ENCODE results near the gene CDH4.
"Not testable (repeated sequence)": the region's sequence is repeated elsewhere in the genome, so short reads cannot be mapped to it uniquely, and the experiment has no call there.

CDH4 gene

GRCh38 chr20:61253640-61254511, 1.8 kb downstream of the CDH4 start:
- DNase-seq = no peak

- no peak for DNase-seq
Measured at GRCh38 chr20:61254881-61255626, 3.0 kb downstream of the CDH4 start.

- no peak for DNase-seq
Measured at GRCh38 chr20:61256365-61256764, 4.3 kb downstream of the CDH4 start.

- no peak for DNase-seq
Measured at GRCh38 chr20:61256824-61257223, 4.8 kb downstream of the CDH4 start.

DNA sequence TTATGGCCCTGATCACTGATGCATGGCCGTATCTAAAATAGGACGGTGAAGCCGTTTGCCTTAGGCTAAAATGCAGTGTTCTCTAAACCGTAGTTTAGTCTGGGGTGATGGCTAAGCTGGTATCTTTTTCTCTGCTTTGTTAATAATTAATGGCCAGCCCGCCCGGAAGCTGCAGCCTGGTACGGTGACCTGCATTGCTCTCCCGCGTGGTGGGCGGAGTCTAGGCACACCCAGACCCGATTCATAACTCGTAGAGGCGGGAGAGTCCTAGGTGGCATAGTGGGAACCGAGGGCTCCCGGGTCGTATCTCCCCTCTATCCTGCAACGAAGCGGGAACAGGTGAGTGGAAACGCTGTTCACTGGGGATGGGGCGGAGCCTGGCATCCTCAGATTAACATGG, 5.5 kb downstream of the CDH4 start:
- no peak for DNase-seq

GRCh38 chr20:61259741-61260140, 7.7 kb downstream of the CDH4 start:
- DNase-seq = no peak

DNA sequence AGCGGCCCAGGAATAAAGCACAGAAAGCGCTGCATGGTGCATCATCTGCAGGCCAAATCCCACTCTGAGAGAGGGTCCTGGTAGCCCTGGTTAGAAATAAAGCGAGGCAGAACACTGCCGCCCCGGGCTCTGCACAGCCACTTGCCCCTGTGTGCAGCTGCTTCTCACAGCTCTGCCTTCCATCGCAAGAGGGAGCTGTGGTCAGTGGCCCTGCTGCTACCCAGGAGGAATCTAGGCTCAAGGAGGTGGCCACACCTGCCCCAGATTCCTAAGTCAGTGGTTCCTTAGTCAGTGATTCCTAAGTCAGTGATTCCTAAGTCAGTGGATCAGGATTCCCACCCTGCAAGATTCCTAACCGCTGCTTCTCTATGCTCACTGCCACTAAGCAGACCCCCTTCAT, 8.8 kb downstream of the CDH4 start:
- DNase-seq = no peak

DNA sequence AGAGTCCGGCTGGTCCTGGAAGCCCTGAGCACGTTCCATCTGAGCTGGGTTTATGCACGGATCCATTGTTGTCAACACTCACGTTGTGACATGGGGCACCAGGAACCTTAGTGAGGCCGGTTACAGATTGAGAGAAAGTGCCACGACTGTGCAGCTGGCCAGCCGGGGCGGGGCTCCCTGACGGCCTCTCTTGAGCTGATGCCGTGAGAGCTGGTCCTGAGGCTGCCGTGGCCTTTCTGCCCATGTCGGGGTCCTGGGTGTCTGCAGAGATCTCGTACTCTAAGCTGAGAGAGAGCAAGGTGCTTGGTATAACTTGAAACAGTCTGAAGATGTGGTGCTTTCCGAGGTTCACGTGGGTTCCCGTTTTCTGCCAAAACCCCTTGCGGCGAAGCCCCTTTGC, 10.0 kb downstream of the CDH4 start:
- no peak for DNase-seq

DNA sequence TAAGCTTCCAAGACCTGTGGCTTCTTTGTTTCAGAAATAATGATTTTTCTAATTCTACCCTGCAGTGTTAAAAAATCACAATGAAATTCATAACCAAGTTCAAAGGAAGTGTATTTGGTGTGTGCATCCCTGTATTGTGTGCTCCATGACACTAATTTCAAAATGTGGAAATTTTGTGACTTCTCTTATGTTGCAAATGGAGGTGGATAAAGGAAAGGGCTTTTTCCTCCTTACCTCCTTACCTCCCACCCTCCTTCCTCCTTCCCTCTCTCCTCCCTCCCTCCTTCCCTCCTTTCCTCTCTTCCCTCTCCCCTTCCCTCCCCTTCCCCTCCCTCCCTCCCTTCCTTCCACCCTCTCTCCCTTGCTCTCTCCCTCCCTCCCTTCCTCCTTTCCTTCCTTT, 10.5 kb downstream of the CDH4 start:
- no peak for DNase-seq

GRCh38 chr20:61263084-61263695, 11.1 kb downstream of the CDH4 start:
- DNase-seq = no peak

GRCh38 chr20:61263938-61264337, 11.9 kb downstream of the CDH4 start:
- no peak for DNase-seq

GRCh38 chr20:61267241-61267640, 15.2 kb downstream of the CDH4 start:
- DNase-seq = no peak

DNA sequence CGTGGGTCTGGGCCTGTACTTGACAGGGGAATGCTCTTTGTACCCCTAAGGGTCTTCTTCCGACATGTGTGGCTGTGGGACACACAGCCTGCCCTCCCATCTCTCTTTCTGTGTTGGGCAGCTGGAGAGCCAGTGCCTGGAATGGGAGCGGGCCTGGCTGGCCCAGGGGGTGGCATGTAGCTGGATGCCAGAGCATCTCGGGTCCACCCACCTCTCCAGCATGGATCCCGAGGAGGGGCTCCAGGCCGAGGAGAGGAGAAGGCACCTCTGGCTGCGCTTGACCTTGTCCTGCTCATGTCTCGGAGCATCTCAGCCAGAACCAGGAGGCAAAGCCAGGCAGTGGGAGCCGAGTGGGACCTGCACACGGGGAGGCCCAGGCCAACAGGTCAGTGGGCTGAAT, 16.0 kb downstream of the CDH4 start:
- DNase-seq = no peak

DNA sequence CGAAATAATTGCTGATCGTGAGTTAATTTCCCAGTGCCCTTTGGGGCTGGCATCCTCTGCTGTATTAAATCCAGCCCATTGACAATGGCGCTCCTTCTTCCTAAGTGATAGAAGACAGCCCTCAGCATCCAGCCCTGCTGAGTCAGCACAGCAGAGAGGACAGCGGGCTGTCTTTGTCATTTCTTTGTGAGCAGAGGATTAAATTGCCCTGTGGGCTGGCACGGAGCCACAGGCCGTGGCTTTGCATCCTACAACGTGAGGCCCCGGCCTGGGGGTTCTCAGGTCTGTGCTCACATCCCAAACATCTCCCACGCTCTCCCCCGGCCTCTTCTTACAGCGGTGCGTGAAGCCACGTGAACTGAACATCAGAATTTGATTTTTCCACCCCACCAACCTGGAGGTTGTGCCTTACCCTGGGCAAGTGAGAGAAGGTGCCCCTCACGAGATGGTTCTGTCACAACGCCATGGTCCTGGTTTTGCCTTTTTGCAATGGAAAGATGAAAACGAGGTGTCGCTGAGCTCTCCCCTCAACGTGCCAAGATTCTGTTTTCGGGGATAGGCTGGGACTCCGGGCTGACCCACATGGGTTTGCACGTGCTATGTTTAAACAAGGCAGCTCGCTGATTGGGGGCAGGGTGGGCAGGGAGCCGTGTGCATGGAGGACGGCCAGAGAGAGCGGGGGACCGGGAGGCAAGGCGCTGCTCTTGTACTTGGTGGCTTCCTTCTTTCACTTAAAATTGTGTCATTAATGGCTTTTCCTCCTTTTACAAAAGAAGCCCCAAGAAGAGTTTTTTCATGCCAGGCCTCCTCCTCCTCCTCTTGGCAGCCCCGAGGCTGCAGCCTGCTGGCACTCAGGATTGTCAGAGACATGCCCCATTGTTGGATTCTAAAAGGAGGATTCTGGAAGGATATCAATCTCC, 19.5 kb downstream of the CDH4 start:
- DNase-seq = no peak

GRCh38 chr20:61273024-61273423, 21.0 kb downstream of the CDH4 start:
- not testable (repeated sequence) for DNase-seq

DNA sequence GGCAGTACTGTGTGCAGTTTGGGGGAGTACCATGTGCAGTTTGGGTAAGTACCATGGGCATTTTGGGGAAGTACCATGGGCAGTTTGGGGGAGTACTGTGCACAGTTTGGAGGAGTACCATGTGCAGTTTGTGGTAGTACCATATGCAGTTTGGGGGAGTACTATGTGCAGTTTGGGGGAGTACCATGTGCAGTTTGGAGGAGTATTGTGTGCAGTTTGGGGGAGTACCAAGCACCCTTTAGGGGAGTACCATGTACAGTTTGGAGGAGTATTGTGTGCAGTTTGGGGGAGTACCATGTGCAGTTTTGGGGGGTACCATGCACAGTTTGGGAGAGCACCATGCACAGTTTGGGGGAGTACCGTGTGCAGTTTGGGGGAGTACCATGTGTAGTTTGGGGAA, 21.6 kb downstream of the CDH4 start:
- DNase-seq = not testable (repeated sequence)

- DNase-seq = no peak
Measured at GRCh38 chr20:61274326-61274725, 22.3 kb downstream of the CDH4 start.

- no peak for DNase-seq
Measured at GRCh38 chr20:61278296-61278695, 26.2 kb downstream of the CDH4 start.

DNA sequence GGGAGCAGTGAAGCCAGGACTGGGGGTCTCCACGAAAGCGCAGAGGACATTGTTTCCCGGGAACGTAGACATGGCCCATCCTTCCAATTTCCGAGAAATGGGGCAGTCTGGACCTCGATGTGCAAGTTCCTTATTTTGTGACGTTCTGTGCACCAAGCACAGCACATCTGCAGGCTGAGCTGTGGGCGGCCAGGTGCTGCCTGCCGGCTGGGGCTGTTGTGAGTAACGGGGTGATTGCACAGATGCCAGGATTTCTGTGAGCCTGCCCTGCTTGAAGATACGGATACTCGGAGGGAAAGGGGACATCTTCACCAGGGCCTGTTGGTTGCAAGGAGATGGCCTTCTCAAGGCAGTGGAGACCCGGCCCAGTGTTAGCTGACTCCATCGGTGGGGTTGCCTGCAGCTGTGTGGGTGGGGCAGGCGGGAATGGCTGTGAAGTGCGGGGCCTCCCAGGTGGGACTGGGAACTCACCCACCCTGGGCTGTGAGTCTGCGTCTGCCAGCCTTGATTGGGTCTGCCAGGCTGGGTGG, 27.6 kb downstream of the CDH4 start:
- no peak for DNase-seq

GRCh38 chr20:61280217-61280980, 28.3 kb downstream of the CDH4 start:
- DNase-seq = no peak

GRCh38 chr20:61281286-61281795, 29.3 kb downstream of the CDH4 start:
- DNase-seq = no peak

Data from NCI-H1436 (cell line).